CD1c-positive myeloid dendritic cell (primary cell): ENCODE data around the gene HOXD10.

Experiments
- DNase-seq: peaks from one replicate; pipeline ENCODE4 v3.0.0-alpha.2; 2016; ENCODE audit errors: extremely low spot score

Gene HOXD10

GRCh38 chr2:176123411-176124109 lies 7.0 kb downstream of the HOXD10 start:
- no peak for DNase-seq

GRCh38 chr2:176124110-176124946 lies 7.8 kb downstream of the HOXD10 start:
- no peak for DNase-seq

GRCh38 chr2:176124947-176125771 lies 8.6 kb downstream of the HOXD10 start:
- DNase-seq: no peak

GRCh38 chr2:176125772-176126054 lies 9.1 kb downstream of the HOXD10 start:
- DNase-seq: no peak

GRCh38 chr2:176126929-176127773 lies 10.6 kb downstream of the HOXD10 start:
- peak; percentile 78 for DNase-seq

- DNase-seq: no peak
Observed at GRCh38 chr2:176127774-176128072, 11.1 kb downstream of the HOXD10 start.

GRCh38 chr2:176128172-176128981 lies 11.8 kb downstream of the HOXD10 start:
- no peak for DNase-seq

GRCh38 chr2:176128982-176129796 lies 12.6 kb downstream of the HOXD10 start, which contains the start of gene HOXD8:
TSS of gene HOXD8 (plus strand) at chr2:176129705. CDS start at chr2:176130367, 662 bp downstream.
- DNase-seq: no peak

- DNase-seq: no peak
Observed at GRCh38 chr2:176129813-176130146, 13.2 kb downstream of the HOXD10 start.

- DNase-seq: peak; percentile 26
Observed at GRCh38 chr2:176130147-176130956, 13.8 kb downstream of the HOXD10 start.

GRCh38 chr2:176130957-176131847 lies 14.6 kb downstream of the HOXD10 start:
- no peak for DNase-seq

- DNase-seq: no peak
Observed at GRCh38 chr2:176131848-176132158, 15.2 kb downstream of the HOXD10 start.

- peak; percentile 34 for DNase-seq
Observed at GRCh38 chr2:176132205-176133171, 15.9 kb downstream of the HOXD10 start.

- no peak for DNase-seq
Observed at GRCh38 chr2:176133389-176133788, 16.8 kb downstream of the HOXD10 start.

- no peak for DNase-seq
Observed at GRCh38 chr2:176134035-176134434, 17.5 kb downstream of the HOXD10 start.

GRCh38 chr2:176135035-176135440 lies 18.5 kb downstream of the HOXD10 start:
- no peak for DNase-seq
